ENCODE results near the gene TMEM120B.

DNA sequence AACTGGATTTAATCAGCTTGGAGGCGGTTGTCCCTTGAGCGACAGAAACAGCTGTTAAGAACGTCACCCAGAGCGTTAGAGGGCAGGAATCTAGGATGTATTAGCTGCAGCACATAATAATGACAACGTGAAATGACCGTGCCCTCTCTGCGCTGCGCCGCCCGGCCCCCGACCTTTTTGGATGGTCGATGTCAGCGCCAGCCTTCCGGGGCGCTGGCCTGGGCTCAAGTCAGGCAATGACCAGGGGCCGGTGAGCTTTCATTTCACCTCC, 427 bp upstream of the TMEM120B start:
- TF ChIP-seq, protein P1, sequence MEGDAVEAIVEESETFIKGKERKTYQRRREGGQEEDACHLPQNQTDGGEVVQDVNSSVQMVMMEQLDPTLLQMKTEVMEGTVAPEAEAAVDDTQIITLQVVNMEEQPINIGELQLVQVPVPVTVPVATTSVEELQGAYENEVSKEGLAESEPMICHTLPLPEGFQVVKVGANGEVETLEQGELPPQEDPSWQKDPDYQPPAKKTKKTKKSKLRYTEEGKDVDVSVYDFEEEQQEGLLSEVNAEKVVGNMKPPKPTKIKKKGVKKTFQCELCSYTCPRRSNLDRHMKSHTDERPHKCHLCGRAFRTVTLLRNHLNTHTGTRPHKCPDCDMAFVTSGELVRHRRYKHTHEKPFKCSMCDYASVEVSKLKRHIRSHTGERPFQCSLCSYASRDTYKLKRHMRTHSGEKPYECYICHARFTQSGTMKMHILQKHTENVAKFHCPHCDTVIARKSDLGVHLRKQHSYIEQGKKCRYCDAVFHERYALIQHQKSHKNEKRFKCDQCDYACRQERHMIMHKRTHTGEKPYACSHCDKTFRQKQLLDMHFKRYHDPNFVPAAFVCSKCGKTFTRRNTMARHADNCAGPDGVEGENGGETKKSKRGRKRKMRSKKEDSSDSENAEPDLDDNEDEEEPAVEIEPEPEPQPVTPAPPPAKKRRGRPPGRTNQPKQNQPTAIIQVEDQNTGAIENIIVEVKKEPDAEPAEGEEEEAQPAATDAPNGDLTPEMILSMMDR (IDR thresholded peaks at IDR 0.05): no peak
- TF ChIP-seq ZFX (IDR thresholded peaks at IDR 0.05; ENCODE audit: borderline replicate concordance): no peak

Measured in 22Rv1 (cell line).